GM12872 (cell line): ENCODE measurements around the gene FAT2.

Experiments
- CTCF ChIP-seq: IDR thresholded peaks from 3 replicates; pipeline ENCODE4 v1.5.1; 2011; ENCODE audit warnings: low read depth, mild to moderate bottlenecking, low read length, moderate library complexity; ENCODE audit not compliant: insufficient read depth

FAT2 gene

GRCh38 chr5:151570512-151571269, 20.4 kb downstream of the FAT2 start:
- TF ChIP-seq CTCF = no peak

- TF ChIP-seq CTCF = no peak
Measured at GRCh38 chr5:151570058-151570457, 21.1 kb downstream of the FAT2 start.

GRCh38 chr5:151569132-151570046, 21.7 kb downstream of the FAT2 start:
- no peak for TF ChIP-seq CTCF

- no peak for TF ChIP-seq CTCF
Measured at GRCh38 chr5:151568036-151568435, 23.1 kb downstream of the FAT2 start.

- no peak for TF ChIP-seq CTCF
Measured at GRCh38 chr5:151565971-151566370, 25.2 kb downstream of the FAT2 start.

GRCh38 chr5:151562019-151562707, 29.0 kb downstream of the FAT2 start:
- TF ChIP-seq CTCF = no peak

- TF ChIP-seq CTCF = no peak
Measured at GRCh38 chr5:151557951-151558350, 33.2 kb downstream of the FAT2 start.
